GM12878 (cell line): ENCODE data around the gene TNP1.

ENCODE experiments used
- ATF7 ChIP-seq: fragments of 450-650 bp; IDR thresholded peaks from 2 replicates; pipeline ENCODE4 v1.6.1; 2016; ENCODE audit warnings: low read depth, mild to moderate bottlenecking
- BHLHE40 ChIP-seq, 2 experiments: fragments of 450-650 bp in 1 of 2; IDR thresholded peaks; 2 replicates each; pipeline ENCODE4 v1.6.1; 2011 to 2017; ENCODE audit warnings: low read depth in 2 of 2, borderline replicate concordance in 1 of 2, improper control_type of control experiment in 1 of 2, low read length in 1 of 2, mild to moderate bottlenecking in 1 of 2
- CEBPB ChIP-seq, 2 experiments: fragments of 150-350 bp in 1 of 2; IDR thresholded peaks; 2 replicates each; pipeline ENCODE4 v1.6.1; 2012 to 2014; ENCODE audit warnings: low read depth in 2 of 2, low read length in 2 of 2, borderline replicate concordance in 1 of 2, inconsistent platforms in 1 of 2
- EZH2 ChIP-seq: IDR thresholded peaks from 2 replicates; pipeline ENCODE4 v1.6.1; 2012; ENCODE audit warnings: low read depth, mild to moderate bottlenecking, control low read depth, inconsistent platforms, low read length, borderline replicate concordance; ENCODE audit not compliant: control insufficient read depth
- HDAC6 ChIP-seq: fragments of 200-600 bp; sonication (generic); IDR thresholded peaks from one replicate; pipeline ENCODE4 v1.8.0; 2017; ENCODE audit warnings: antibody characterized with exemption; ENCODE audit not compliant: unreplicated experiment
- MAX ChIP-seq: IDR thresholded peaks from 2 replicates; pipeline ENCODE4 v1.6.1; 2012; ENCODE audit warnings: low read depth, low read length, improper control_type of control experiment
- MXI1 ChIP-seq: fragments of 150-350 bp; IDR thresholded peaks from 2 replicates; pipeline ENCODE4 v1.6.1; 2011; ENCODE audit warnings: low read depth, mild to moderate bottlenecking, inconsistent platforms, low read length, improper control_type of control experiment
- NR2F1 ChIP-seq: fragments of 450-650 bp; conservative IDR thresholded peaks from 2 replicates; pipeline ENCODE4 v1.6.1; 2017; ENCODE audit warnings: mild to moderate bottlenecking
- RAD51 ChIP-seq: fragments of 450-650 bp; IDR thresholded peaks from 2 replicates; pipeline ENCODE4 v1.6.1; 2016; ENCODE audit warnings: moderate library complexity, mild to moderate bottlenecking, inconsistent platforms
- TAF1 ChIP-seq: IDR thresholded peaks from 2 replicates; pipeline ENCODE4 v1.6.1; 2011; ENCODE audit warnings: mild to moderate bottlenecking, low read depth, low read length, borderline replicate concordance
- TF ChIP-seq, protein P1 (sequence below), 3 experiments: IDR thresholded peaks in 2 of 3; conservative IDR thresholded peaks in 1 of 3; 2 replicates each; pipeline ENCODE4 v1.5.1; 2011; ENCODE audit warnings: low read depth in 3 of 3, low read length in 3 of 3, mild to moderate bottlenecking in 3 of 3, control low read depth in 2 of 3, moderate library complexity in 2 of 3, inconsistent platforms in 1 of 3, mixed read lengths in 1 of 3; ENCODE audit not compliant: control insufficient read depth in 2 of 3, insufficient read depth in 1 of 3; ENCODE audit errors: extremely low read depth in 1 of 3
- TF ChIP-seq, protein P2 (sequence below): IDR thresholded peaks from 2 replicates; pipeline ENCODE4 v1.6.1; 2011; ENCODE audit warnings: mild to moderate bottlenecking, low read depth, low read length, moderate library complexity; ENCODE audit not compliant: insufficient replicate concordance

GRCh38 chr2:216859944-216860343 lies at the start of gene TNP1:
- no peak for TF ChIP-seq CEBPB (IDR thresholded peaks at IDR 0.05; ENCODE audit: borderline replicate concordance in 1 of 2, low read depth in 2 of 2, low read length in 2 of 2)
- no peak for TF ChIP-seq ATF7
- no peak for TF ChIP-seq MXI1
- TF ChIP-seq EZH2 = no peak
- TF ChIP-seq, protein P1, sequence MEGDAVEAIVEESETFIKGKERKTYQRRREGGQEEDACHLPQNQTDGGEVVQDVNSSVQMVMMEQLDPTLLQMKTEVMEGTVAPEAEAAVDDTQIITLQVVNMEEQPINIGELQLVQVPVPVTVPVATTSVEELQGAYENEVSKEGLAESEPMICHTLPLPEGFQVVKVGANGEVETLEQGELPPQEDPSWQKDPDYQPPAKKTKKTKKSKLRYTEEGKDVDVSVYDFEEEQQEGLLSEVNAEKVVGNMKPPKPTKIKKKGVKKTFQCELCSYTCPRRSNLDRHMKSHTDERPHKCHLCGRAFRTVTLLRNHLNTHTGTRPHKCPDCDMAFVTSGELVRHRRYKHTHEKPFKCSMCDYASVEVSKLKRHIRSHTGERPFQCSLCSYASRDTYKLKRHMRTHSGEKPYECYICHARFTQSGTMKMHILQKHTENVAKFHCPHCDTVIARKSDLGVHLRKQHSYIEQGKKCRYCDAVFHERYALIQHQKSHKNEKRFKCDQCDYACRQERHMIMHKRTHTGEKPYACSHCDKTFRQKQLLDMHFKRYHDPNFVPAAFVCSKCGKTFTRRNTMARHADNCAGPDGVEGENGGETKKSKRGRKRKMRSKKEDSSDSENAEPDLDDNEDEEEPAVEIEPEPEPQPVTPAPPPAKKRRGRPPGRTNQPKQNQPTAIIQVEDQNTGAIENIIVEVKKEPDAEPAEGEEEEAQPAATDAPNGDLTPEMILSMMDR (IDR thresholded peaks at IDR 0.05 in 2 of 3, conservative IDR thresholded peaks at IDR 0.05 in 1 of 3; ENCODE audit: control insufficient read depth in 2 of 3, extremely low read depth in 1 of 3, insufficient read depth in 1 of 3, low read depth in 3 of 3, low read length in 3 of 3) = no peak
- TF ChIP-seq RAD51 = no peak
- TF ChIP-seq NR2F1 = no peak
- TF ChIP-seq BHLHE40 (IDR thresholded peaks at IDR 0.05; ENCODE audit: borderline replicate concordance in 1 of 2, low read depth in 2 of 2, low read length in 1 of 2) = no peak
- TF ChIP-seq, protein P2, sequence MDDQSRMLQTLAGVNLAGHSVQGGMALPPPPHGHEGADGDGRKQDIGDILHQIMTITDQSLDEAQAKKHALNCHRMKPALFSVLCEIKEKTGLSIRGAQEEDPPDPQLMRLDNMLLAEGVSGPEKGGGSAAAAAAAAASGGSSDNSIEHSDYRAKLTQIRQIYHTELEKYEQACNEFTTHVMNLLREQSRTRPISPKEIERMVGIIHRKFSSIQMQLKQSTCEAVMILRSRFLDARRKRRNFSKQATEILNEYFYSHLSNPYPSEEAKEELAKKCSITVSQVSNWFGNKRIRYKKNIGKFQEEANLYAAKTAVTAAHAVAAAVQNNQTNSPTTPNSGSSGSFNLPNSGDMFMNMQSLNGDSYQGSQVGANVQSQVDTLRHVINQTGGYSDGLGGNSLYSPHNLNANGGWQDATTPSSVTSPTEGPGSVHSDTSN = no peak
- TF ChIP-seq TAF1 = no peak
- TF ChIP-seq HDAC6 = no peak
- no peak for TF ChIP-seq MAX
